GM19468 (cell line): ENCODE data around the gene MSANTD1.

Experiments used
- ATAC-seq: cut with Tn5 transposase; IDR thresholded peaks from one replicate; pipeline ENCODE4 v1.9.1; 2021; ENCODE audit warnings: mild to moderate bottlenecking, moderate library complexity, moderate number of reproducible peaks; ENCODE audit not compliant: unreplicated experiment; ENCODE audit errors: extremely low read depth

MSANTD1 gene

GRCh38 chr4:3245676-3246075, 3.3 kb upstream of the MSANTD1 start:
- no peak for ATAC-seq

GRCh38 chr4:3246458-3247398, 2.2 kb upstream of the MSANTD1 start:
- ATAC-seq = no peak

- ATAC-seq = no peak
These were observed 1.4 kb upstream of the MSANTD1 start for GRCh38 chr4:3247399-3248177.

- no peak for ATAC-seq
These were observed 830 bp upstream of the MSANTD1 start for GRCh38 chr4:3248178-3248480.

- no peak for ATAC-seq
These were observed 915 bp downstream of the MSANTD1 start for GRCh38 chr4:3249711-3250437.

- ATAC-seq = no peak
These were observed 1.5 kb downstream of the MSANTD1 start for GRCh38 chr4:3250438-3250955.

GRCh38 chr4:3250956-3251690, 2.2 kb downstream of the MSANTD1 start:
- ATAC-seq = no peak

- ATAC-seq = no peak
These were observed 2.9 kb downstream of the MSANTD1 start for GRCh38 chr4:3251691-3252479.

- no peak for ATAC-seq
These were observed 3.5 kb downstream of the MSANTD1 start for GRCh38 chr4:3252480-3252828.

- ATAC-seq = no peak
These were observed 4.1 kb downstream of the MSANTD1 start for GRCh38 chr4:3252831-3253641.

- no peak for ATAC-seq
These were observed 4.8 kb downstream of the MSANTD1 start for GRCh38 chr4:3253808-3254207.

GRCh38 chr4:3254302-3255131, 5.6 kb downstream of the MSANTD1 start:
- no peak for ATAC-seq

GRCh38 chr4:3255611-3256186, 6.7 kb downstream of the MSANTD1 start:
- no peak for ATAC-seq

- no peak for ATAC-seq
These were observed 7.5 kb downstream of the MSANTD1 start for GRCh38 chr4:3256230-3257102.

GRCh38 chr4:3257103-3257555, 8.2 kb downstream of the MSANTD1 start:
- no peak for ATAC-seq
